ENCODE measurements around the gene ZMYND8.

- TF ChIP-seq POLR2AphosphoS5 (IDR thresholded peaks at IDR 0.05) (no peak), EP300 (IDR thresholded peaks at IDR 0.05) (no peak), CTCF (IDR thresholded peaks at IDR 0.05) (no peak), POLR2A (IDR thresholded peaks at IDR 0.05; ENCODE audit: low read depth) (no peak)
Observed at GRCh38 chr20:47365023-47365764, 8.7 kb upstream of the ZMYND8 start.
